Measurements from ENCODE around the gene CPZ.

The CPZ gene

DNA sequence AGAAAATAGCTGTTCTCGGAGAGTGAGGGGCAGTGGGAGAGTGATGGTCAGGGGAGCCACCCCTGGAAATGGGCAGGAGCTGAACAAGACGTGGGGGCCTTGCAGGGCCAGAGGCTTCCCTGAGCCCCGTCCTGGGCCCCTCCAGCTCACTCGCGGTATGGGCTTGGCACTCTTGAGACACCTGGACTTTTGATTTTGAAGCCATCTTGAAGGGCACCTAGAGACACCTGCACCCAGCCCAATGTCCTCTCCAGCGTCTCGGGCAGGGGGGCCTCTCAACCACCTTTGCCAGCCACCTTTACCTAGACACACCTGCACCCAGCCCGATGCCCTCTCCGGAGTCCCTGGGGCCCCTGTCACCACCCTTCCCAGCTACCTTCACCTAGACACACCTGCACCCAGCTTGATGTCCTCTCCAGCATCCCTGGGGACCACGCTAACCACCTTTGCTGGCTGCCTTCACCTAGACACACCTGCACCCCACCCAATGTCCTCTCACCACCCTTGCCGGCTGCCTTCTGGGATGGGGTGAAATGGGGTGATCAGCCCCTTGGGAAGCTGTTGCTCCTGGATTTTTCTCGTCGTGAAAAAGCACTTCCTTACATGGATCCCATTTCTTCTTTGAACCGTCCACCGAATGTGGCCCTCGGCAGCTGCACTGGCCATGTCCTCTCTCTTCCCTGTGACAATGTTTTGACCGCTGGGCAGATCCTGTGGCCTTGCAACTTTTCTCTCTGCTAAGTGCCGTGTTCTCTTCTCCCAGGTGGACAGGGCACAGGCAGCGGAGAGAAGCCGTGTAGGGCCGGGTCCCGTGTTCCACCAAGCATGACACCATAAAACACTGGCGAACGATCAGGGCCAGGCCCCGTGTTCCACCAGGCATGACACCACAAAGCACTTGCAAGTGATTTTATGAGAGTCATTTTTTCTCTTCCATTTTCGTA, 47.5 kb downstream of the CPZ start:
- H3K27me3 ChIP-seq (ENCODE audit: low read depth, low read length), result no peaks in the 10 kb centered on the region
- no peaks in the 10 kb centered on the region for H3K36me3 ChIP-seq (ENCODE audit: control insufficient read depth in 1 of 2, insufficient read depth in 2 of 2, low read length in 2 of 2)
- H3K4me3 ChIP-seq (ENCODE audit: low read depth in 1 of 2, low read length in 2 of 2), result no peak overlapping the region
- H3K27ac ChIP-seq (ENCODE audit: low read length), result no peak overlapping the region
- no peaks in the 10 kb centered on the region for H3K4me1 ChIP-seq (ENCODE audit: control insufficient read depth in 1 of 2, insufficient read depth in 2 of 2, low read length in 2 of 2)
- H3K9me3 ChIP-seq (ENCODE audit: control insufficient read depth in 1 of 2, low read length in 2 of 2), result no peaks in the 10 kb centered on the region

DNA sequence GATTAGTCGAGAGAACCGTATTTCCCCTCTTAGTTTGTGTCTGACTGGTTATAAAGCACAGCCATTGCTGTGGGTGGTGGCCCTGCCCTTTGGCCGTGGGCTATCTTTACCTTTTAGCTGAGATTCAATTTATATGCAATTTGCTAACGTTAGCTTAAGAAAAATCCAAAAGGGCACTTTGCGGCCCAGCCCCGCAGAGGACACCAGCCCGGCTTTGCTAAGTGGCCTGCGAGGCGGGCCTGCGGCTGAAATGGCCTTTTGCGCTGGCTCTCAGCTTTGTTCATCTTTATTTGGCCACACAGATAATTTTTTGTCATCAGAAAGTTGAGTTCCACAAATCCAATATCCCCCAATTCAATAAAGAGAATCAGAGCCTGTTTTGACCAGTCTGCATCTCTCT, 48.3 kb downstream of the CPZ start:
- H3K4me1 ChIP-seq (ENCODE audit: control insufficient read depth in 1 of 2, insufficient read depth in 2 of 2, low read length in 2 of 2), result no peaks in the 10 kb centered on the region
- no peak overlapping the region for H3K4me3 ChIP-seq (ENCODE audit: low read depth in 1 of 2, low read length in 2 of 2)
- H3K27ac ChIP-seq (ENCODE audit: low read length), result no peak overlapping the region
- no peaks in the 10 kb centered on the region for H3K27me3 ChIP-seq (ENCODE audit: low read depth, low read length)
- H3K9me3 ChIP-seq (ENCODE audit: control insufficient read depth in 1 of 2, low read length in 2 of 2), result no peaks in the 10 kb centered on the region
- H3K36me3 ChIP-seq (ENCODE audit: control insufficient read depth in 1 of 2, insufficient read depth in 2 of 2, low read length in 2 of 2), result no peaks in the 10 kb centered on the region

DNA sequence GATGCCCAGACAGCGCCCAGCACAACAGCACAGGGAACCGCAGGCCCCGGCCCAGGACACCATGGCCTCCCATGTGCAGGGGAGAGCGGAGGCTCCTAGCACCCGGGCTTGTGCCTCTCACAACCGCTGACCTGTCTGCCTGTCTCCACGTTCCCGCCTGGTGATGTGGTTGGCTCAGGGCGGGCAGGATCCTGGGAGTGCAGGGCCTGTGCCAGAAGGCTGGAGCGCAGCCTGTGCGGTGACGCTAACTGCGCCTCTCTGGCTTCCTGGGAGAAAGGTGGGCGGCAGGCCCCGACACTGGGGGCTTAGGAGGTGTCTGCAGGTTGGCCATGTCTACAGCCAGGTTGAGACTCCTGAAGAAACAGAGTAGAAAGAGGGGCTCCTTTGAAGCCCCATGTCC, 48.7 kb downstream of the CPZ start:
- no peaks in the 10 kb centered on the region for H3K4me1 ChIP-seq (ENCODE audit: control insufficient read depth in 1 of 2, insufficient read depth in 2 of 2, low read length in 2 of 2)
- H3K9me3 ChIP-seq (ENCODE audit: control insufficient read depth in 1 of 2, low read length in 2 of 2), result no peaks in the 10 kb centered on the region
- H3K27ac ChIP-seq (ENCODE audit: low read length), result no peak overlapping the region
- no peaks in the 10 kb centered on the region for H3K27me3 ChIP-seq (ENCODE audit: low read depth, low read length)
- H3K36me3 ChIP-seq (ENCODE audit: control insufficient read depth in 1 of 2, insufficient read depth in 2 of 2, low read length in 2 of 2), result no peaks in the 10 kb centered on the region
- no peak overlapping the region for H3K4me3 ChIP-seq (ENCODE audit: low read depth in 1 of 2, low read length in 2 of 2)

DNA sequence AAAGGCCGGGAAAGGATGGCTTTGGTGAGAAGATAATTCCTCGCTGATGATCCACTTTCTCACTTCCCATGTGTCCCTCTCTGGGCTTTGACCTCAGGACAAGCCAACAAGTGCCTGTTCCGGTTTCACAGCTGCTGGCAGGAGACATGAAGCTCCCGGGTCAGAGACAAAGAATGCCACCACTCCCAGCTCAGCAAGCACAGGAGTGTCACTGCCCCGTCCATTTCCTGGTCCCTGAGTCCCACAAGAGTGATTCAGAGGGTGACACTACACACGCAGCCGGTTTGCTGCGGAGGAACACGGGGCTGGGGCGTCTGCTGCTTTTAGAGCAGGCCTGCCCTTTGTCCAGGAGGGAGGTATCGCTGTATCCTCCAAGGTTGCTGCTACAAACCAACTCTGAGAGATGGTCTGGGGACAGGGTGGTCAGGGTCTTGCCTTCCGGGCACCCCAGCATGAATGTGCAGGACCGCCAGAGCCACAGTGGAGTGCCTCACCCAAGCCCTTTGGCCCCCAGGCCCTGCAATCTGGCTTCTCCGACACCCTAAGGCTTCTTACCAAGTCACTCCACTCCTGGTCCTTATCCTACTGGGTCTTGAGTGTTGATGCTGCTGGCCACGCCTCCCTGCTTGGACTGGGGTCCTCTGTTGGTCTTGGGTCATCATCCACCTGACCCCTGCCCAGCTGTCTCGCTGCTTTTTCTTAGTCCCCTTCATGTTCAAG, 49.5 kb downstream of the CPZ start:
- Histone ChIP-seq H3K4me3 (ENCODE audit: low read depth in 1 of 2, low read length in 2 of 2) (no peak overlapping the region), H3K27ac (ENCODE audit: low read length) (no peak overlapping the region), H3K36me3 (ENCODE audit: control insufficient read depth in 1 of 2, insufficient read depth in 2 of 2, low read length in 2 of 2) (no peaks in the 10 kb centered on the region), H3K4me1 (ENCODE audit: control insufficient read depth in 1 of 2, insufficient read depth in 2 of 2, low read length in 2 of 2) (no peaks in the 10 kb centered on the region), H3K9me3 (ENCODE audit: control insufficient read depth in 1 of 2, low read length in 2 of 2) (no peaks in the 10 kb centered on the region), H3K27me3 (ENCODE audit: low read depth, low read length) (no peaks in the 10 kb centered on the region)

DNA sequence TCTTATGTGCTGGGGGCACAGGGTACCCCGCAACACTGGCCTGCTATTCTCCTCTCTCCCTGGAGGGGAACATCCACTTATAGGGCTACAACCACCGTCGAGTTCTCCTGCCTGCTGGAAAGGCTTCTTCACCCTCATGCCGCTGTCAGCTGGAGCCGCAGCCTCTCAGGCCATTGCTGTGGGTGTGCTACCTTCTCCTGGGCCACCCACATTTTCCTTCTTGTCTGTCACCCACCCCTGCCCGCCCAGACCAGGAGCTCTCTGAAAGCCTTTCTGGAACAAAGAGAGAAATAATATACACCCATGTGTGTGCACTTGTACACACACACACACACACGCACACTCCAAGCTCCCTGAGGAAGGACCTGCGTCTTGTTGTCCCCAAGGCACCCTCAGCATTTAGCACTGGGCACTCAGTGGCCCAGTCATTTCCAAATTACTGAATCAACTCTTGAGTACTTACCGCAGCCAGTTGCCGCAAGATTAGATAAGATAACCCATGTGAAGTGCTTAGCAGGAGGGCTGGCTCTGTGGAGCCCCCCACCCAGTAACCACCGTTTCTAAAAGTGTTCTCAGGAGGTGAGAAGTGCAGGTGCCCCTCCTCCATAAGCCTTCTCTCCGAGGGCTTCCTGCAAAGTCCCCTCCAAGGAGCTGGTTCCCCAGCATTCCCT, 50.2 kb downstream of the CPZ start:
- Histone ChIP-seq H3K36me3 (ENCODE audit: control insufficient read depth in 1 of 2, insufficient read depth in 2 of 2, low read length in 2 of 2) (no peaks in the 10 kb centered on the region), H3K27me3 (ENCODE audit: low read depth, low read length) (no peaks in the 10 kb centered on the region), H3K4me3 (ENCODE audit: low read depth in 1 of 2, low read length in 2 of 2) (no peak overlapping the region), H3K27ac (ENCODE audit: low read length) (no peak overlapping the region), H3K4me1 (ENCODE audit: control insufficient read depth in 1 of 2, insufficient read depth in 2 of 2, low read length in 2 of 2) (no peaks in the 10 kb centered on the region), H3K9me3 (ENCODE audit: control insufficient read depth in 1 of 2, low read length in 2 of 2) (no peaks in the 10 kb centered on the region)

DNA sequence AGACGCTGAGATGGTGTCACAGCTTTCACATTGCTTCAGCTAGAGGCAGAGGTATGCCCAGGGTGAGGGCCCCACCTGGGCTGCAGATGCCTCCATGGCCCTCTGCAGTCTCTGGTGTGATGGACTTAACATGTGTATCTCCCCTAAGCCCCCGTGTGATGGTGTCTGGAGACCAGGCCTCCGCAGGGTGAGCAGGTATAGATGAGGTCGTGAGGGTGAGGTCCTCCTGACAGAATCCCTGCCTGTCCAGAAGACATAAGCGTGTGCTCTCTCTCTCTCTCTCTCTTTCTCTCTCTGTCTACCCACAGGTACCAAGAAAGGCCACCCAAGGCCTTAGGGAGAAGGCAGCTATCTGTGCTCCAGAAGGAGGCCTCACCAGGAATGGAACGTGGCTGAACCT, 50.9 kb downstream of the CPZ start:
- Histone ChIP-seq H3K4me3 (ENCODE audit: low read depth in 1 of 2, low read length in 2 of 2) (no peak overlapping the region), H3K36me3 (ENCODE audit: control insufficient read depth in 1 of 2, insufficient read depth in 2 of 2, low read length in 2 of 2) (no peaks in the 10 kb centered on the region), H3K4me1 (ENCODE audit: control insufficient read depth in 1 of 2, insufficient read depth in 2 of 2, low read length in 2 of 2) (no peaks in the 10 kb centered on the region), H3K9me3 (ENCODE audit: control insufficient read depth in 1 of 2, low read length in 2 of 2) (no peaks in the 10 kb centered on the region), H3K27me3 (ENCODE audit: low read depth, low read length) (no peaks in the 10 kb centered on the region), H3K27ac (ENCODE audit: low read length) (no peak overlapping the region)

DNA sequence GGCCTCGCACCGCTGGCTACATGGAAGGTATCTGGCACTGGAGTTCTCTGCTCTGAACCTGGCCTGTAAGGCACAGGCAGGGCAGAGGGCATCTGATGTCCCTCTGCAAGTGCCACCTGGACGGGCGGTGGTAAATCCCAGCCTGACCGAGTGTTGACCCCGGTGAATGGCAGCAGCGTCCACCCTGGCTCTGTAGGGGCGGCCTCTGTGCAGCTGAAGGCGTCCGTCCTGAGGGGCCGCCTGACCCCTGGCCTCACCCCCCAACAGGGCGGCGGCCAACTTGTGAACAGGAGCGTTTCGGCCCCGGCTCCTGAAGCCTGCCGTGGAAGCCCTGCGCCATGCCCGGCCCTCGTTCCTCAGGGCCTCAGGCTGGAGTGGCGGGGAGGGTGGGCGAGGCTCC, 51.4 kb downstream of the CPZ start:
- Histone ChIP-seq H3K27me3 (ENCODE audit: low read depth, low read length) (no peaks in the 10 kb centered on the region), H3K4me3 (ENCODE audit: low read depth in 1 of 2, low read length in 2 of 2) (no peak overlapping the region), H3K9me3 (ENCODE audit: control insufficient read depth in 1 of 2, low read length in 2 of 2) (no peaks in the 10 kb centered on the region), H3K4me1 (ENCODE audit: control insufficient read depth in 1 of 2, insufficient read depth in 2 of 2, low read length in 2 of 2) (no peaks in the 10 kb centered on the region), H3K36me3 (ENCODE audit: control insufficient read depth in 1 of 2, insufficient read depth in 2 of 2, low read length in 2 of 2) (no peaks in the 10 kb centered on the region), H3K27ac (ENCODE audit: low read length) (no peak overlapping the region)

DNA sequence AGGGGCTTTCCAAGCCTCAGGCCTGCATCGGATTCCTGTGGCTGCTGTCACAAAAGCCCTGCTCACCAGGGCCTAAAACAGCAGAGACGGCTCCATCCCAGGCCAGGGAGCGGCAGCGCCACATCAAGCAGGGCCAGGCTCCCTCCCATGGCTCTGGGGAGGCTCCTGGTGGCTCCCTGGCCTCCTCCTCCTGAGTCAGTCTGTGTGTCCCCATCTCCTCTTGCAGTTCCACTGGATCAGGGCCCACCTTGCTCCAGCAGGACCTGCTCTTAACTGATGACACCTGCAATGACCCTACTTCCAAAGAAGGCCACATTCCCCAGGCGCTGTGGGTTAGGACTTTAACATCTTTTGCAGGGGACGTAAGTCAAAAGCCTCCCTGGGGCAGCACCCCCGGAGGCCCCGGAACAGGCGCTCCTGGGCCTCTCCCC, 51.9 kb downstream of the CPZ start:
- Histone ChIP-seq H3K27me3 (ENCODE audit: low read depth, low read length) (no peaks in the 10 kb centered on the region), H3K4me1 (ENCODE audit: control insufficient read depth in 1 of 2, insufficient read depth in 2 of 2, low read length in 2 of 2) (no peaks in the 10 kb centered on the region), H3K36me3 (ENCODE audit: control insufficient read depth in 1 of 2, insufficient read depth in 2 of 2, low read length in 2 of 2) (no peaks in the 10 kb centered on the region)

DNA sequence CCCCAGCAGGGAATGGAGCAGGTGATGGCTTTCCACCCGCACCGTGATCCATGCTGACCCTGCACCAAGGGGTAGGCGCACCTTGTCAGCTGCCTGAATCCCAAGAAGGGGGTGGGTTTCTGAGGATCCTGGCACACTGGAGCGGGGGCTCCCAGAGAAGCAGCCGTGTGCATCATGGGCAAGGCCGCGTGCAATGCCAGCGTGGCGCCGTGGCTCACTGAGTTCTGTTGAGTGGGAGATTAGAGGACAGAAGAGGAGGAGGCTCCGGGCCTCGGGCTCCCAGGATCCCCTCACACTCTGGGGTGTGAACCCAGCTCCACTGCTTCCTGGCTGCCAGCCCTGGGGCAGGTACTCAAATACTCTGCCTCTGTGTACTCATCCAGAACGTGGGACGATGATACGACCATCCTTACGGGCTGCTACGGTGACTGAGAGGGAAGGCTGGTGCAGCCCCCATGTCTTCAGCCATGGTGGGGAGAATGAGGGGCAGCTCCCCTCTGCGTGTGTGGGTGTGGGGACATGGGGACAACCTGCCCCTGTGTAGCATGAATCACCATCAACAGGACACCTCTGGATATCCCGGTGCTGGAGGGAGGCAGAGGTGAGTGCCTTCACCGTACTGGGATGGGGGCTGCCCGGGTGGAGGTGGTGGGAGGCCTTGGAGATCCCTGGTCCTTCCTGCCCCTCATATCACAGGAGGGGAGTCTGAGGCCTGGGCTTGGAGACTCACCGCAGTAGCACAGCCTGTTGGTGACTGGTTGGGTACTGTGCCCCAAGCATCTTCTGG, 52.6 kb downstream of the CPZ start:
- Histone ChIP-seq H3K36me3 (ENCODE audit: control insufficient read depth in 1 of 2, insufficient read depth in 2 of 2, low read length in 2 of 2) (no peaks in the 10 kb centered on the region), H3K27ac (ENCODE audit: low read length) (no peak overlapping the region), H3K4me3 (ENCODE audit: low read depth in 1 of 2, low read length in 2 of 2) (no peak overlapping the region), H3K9me3 (ENCODE audit: control insufficient read depth in 1 of 2, low read length in 2 of 2) (no peaks in the 10 kb centered on the region), H3K4me1 (ENCODE audit: control insufficient read depth in 1 of 2, insufficient read depth in 2 of 2, low read length in 2 of 2) (no peaks in the 10 kb centered on the region), H3K27me3 (ENCODE audit: low read depth, low read length) (no peaks in the 10 kb centered on the region)

More for the DNA sequence above, 51.9 kb downstream of the CPZ start:
- Histone ChIP-seq H3K4me3 (ENCODE audit: low read depth in 1 of 2, low read length in 2 of 2) (no peak overlapping the region), H3K27ac (ENCODE audit: low read length) (no peak overlapping the region), H3K9me3 (ENCODE audit: control insufficient read depth in 1 of 2, low read length in 2 of 2) (no peaks in the 10 kb centered on the region)

DNA sequence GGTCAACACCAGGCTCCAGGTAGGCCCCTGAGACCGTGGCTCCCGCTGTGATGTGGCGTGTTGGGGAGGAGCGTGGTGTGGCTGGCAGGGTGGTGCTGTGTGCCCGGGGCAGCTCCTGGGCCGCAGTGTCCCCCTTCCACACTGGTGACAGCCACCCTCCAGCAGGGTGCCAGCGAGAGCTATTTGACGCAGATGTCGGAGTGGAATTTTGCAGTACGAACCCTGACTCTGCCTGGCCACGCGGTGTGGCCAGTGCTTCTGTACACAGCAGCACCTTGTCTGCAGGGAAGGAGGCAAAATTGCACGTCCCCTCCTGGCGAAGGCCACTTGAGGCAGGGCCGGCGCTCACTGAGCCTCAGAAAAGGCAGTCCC, 53.2 kb downstream of the CPZ start:
- H3K4me1 ChIP-seq (ENCODE audit: control insufficient read depth in 1 of 2, insufficient read depth in 2 of 2, low read length in 2 of 2), result no peaks in the 10 kb centered on the region
- no peak overlapping the region for H3K4me3 ChIP-seq (ENCODE audit: low read depth in 1 of 2, low read length in 2 of 2)
- no peak overlapping the region for H3K27ac ChIP-seq (ENCODE audit: low read length)
- no peaks in the 10 kb centered on the region for H3K36me3 ChIP-seq (ENCODE audit: control insufficient read depth in 1 of 2, insufficient read depth in 2 of 2, low read length in 2 of 2)
- H3K9me3 ChIP-seq (ENCODE audit: control insufficient read depth in 1 of 2, low read length in 2 of 2), result no peaks in the 10 kb centered on the region
- H3K27me3 ChIP-seq (ENCODE audit: low read depth, low read length), result no peaks in the 10 kb centered on the region

All from muscle layer of duodenum (tissue), 2 donors.